Activated CD4-positive, CD25-positive, alpha-beta regulatory T cell treated with anti-CD3 and anti-CD28 coated beads, Interleukin-2, amount 50 U/mL, for 72 hours (primary cell): ENCODE measurements around the gene POU4F1.

ENCODE experiments used
- DNase-seq: peaks from one replicate; pipeline ENCODE4 v3.0.0; 2021

POU4F1 gene

DNA sequence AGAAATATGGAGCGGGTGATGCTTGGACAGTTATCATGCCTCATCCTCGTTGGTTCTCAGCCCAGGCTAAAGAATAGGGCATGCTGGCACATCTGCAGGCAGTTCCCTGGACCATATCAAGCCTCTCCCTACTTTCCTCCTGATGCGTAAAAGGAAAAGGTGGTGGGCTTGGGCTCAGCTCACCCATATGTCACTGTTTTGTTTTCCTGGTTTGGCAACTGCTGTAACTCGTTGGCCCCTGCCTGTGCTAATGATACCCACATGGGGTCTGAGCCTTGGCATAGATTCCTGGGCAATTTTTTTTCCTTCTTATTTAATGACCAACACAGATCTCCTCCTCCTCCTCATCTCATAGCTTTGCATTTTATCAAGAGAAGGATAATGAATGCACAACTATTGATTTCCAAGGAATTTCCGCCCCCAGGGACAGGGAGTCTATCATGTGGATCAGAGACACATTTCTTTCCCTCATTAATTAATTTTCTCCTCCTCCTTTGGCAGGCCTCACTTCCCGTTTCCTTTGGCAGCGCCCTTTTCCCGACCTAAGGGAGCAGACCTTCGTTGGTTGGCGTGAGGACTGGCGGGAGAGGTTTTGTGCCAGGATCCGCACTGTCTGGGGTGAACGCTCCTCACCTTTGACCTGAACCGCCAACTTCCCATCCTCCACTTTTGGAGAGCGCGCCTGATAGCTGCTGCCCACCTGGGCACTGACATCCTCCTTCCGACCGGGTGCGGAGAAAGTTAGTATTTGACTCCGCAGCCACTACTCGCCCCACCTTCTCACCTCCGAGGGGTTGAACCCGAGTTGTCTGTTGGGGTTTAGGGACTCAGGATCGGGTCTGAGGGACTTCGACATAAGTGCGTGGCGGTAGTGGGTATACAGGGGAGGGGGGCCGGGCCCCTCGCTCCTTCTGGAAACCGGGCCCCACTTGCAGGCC is 3.4 kb upstream of the POU4F1 start:
- DNase-seq: no peak

- no peak for DNase-seq
Observed at GRCh38 chr13:78604782-78605611, 1.6 kb upstream of the POU4F1 start.

- no peak for DNase-seq
Observed at GRCh38 chr13:78602561-78603239, 652 bp downstream of the POU4F1 start.

DNA sequence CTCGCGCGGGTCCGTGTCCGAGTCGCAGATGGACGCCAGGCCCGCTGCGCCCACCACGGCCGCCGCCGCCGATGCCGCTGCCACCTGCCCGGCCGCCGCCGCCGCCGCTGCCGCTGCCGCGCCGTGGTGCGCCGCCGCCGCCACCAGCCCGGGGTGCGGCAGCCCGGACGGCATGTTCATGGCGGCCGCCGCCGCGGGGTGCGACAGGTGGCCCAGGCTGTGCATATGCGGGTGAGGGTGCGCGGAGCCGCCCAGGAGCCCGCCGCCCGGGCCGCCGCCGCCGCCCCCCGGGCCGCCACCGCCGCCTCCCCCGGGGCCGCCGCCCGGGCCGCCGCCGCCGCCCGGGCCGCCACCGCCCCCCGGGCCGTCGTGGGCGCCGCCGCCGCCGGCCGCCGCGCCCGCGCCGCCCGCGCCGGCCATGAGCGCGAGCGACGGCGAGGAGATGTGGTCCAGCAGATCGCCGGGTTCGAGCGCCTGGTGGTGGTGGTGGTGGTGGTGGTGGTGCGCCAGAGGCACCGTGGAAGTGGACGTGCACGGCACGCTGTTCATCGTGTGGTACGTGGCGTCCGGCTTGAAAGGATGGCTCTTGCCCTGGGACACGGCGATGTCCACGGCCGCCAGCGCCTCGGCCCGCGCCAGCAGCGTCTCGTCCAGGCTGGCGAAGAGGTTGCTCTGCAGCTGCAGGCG is 1.3 kb downstream of the POU4F1 start:
- DNase-seq: no peak

DNA sequence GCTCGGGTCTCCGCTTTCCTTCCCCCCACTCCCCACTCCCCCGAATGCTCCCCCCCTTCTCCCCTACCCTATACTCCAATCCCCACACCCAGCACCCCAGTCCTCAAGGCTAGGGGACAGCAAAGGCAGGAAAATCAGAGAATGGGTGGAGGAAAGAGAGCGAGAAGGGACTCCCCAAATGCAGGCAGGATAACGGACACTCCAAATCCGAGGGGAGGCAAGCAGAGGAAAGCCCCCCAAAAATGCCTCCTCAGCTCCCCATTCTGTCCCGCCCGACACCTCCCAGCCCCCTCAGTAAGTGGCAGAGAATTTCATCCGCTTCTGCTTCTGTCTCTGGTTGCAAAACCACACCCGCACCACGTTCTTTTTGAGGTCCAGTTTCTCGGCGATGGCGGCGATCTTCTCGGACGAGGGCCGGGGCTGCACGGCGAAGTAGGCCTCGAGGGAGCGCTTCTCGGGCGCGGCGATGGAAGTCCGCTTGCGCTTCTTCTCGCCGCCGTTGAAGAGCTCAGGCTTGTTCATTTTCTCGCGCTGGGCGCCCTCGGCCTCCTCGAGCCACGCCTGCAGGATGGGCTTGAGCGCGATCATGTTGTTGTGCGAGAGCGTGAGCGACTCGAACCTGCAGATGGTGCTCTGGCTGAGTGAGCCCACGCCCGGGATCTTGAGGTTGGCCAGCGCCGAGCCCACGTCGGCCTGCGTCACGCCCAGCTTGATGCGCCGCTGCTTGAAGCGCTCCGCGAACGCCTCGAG is 2.1 kb downstream of the POU4F1 start:
- no peak for DNase-seq

DNA sequence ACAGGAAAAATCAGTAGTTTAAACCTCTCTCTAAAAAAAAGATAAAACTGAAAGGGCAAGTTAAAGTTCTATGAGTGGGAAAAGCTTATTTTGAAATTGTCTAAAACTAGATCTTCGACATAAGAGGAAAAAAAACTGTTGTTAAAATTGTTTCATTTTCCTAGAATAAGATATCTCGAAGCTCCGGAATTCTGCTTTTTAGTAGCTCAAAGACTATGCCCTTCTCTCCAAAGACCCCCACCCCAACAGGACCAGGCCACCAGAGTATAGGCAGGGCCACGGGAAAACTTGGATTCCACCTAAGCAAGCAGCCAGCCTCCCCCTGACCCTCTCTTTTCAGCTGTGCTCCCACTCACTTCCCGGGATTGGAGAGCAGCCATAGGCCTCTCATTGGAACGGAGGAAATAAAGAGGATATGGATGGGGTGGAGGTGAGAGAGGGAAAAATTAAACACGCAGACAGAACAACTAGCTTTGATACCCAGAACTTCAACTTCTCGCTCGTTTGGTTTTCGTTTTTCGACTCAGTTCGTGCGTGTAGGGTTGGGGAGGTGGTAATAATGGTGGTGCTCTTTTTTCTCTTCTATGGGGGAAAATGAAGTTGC is 3.0 kb downstream of the POU4F1 start:
- DNase-seq: no peak

- DNase-seq: no peak
Observed at GRCh38 chr13:78599645-78600279, 3.6 kb downstream of the POU4F1 start.

- no peak for DNase-seq
Observed at GRCh38 chr13:78598966-78599644, 4.2 kb downstream of the POU4F1 start.

- no peak for DNase-seq
Observed at GRCh38 chr13:78598116-78598781, 5.1 kb downstream of the POU4F1 start.

DNA sequence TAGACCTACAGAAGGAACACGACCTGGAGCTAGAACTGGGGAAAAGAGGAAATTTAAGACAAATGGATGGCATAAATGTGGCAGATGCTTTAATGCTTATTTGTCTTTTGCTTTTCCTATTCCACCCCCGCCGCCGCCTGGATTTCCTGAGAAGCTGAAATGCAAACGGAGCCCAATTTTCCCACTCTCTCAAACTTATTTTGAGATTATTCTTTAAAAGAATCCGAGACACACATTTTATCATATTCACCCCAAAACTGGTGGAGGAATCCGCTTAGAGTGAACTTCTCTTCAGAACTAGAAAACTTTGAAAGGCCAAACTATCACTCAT is 5.8 kb downstream of the POU4F1 start:
- DNase-seq: no peak

DNA sequence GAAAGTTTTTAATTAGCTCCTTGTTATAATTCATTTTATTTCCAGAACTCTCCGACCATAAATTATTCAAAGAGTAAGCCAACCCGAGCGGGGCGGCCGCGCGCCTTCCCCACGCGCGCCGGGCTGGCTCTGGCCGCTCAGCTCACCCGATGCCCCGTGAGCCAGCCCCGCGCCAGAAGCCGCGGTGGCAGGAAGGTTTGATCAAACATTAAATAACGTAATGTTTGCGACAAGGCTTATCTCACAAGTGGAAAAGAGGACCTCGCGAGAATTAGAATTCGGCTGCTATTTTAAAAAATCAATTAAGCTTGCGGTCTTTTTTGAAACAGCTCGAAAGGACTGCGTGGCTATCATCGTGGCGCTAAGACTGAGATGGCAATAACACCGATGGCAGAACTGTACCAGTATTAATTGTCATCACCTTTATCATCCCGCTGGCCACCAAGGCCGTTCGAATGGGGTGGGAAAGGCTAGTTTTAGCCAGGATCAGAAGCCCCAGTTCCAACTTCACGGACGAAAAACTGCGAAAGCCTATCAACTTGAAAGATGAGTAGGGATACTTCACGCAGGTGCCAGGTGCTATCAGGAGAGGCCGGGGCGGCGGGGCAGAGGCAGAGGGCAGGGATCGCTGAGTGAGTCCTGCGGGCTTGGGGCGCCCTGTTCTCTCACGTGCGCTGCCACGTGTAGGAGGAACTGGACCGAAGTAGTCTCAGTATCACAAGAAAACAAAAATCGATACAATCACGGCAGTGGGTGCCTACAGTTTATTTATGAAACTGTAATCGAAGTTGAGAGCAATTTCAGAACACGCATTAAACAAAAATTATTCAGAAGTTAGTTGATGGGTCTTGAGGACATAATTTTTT is 6.4 kb downstream of the POU4F1 start:
- no peak for DNase-seq

- no peak for DNase-seq
Observed at GRCh38 chr13:78596399-78596735, 7.0 kb downstream of the POU4F1 start.

- DNase-seq: no peak
Observed at GRCh38 chr13:78595495-78596398, 7.6 kb downstream of the POU4F1 start.

GRCh38 chr13:78594456-78594975 is 8.8 kb downstream of the POU4F1 start:
- no peak for DNase-seq

DNA sequence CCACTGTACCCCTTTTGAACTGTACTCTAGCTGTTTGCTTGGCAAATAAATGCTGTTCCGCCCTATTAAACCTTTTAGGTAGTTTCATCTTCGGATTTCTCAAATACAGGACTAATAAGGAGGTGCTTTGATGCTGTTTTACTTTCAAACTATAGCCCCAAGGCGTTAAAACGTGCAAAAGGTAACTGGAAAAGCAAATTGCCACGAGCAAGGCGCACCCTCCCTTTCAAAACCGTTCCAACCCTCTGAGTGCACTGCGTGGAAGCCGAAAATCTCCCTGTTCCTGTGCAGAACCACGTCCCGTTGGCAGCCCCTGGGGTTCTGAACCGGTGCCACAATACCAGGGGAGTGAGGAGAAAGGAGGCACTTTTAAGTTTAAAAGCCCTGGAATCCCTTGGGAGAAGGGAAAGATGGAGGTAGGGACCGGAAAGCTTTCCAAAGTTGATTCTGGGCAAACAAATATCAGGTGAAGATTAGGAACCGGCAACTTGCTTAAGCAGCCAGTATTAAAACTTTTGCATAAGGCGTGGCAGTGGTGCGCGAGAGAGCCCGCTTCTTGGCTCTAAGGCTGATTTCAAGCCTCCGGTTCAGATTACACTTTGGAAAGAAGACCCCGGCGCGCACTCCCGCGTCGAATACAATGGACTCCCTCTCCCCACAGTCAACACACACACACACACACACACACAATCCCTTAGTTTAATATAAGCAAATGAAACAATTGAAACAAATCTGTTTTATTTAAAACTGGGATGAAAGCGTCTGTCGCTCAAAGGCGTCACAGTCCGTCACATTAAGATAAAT is 9.5 kb downstream of the POU4F1 start:
- no peak for DNase-seq

DNA sequence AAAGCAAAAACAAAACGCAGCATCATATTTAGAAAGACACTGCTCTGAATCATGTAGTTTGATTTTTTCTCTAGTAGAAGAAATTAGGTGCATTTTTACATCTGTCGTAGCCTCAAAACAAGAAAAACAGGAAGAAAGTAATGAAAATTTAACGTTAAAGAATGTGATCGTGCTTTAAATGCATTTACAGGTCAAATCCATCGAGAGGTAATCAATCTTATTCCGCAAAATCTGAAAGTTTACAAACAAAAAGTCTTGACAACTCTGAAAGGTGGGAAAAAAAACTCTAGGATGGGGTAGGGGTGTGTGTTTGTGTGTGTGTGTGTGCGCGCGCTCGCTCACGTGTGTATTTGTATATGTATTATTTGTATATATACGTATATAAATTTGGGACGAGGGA is 10.2 kb downstream of the POU4F1 start:
- no peak for DNase-seq

DNA sequence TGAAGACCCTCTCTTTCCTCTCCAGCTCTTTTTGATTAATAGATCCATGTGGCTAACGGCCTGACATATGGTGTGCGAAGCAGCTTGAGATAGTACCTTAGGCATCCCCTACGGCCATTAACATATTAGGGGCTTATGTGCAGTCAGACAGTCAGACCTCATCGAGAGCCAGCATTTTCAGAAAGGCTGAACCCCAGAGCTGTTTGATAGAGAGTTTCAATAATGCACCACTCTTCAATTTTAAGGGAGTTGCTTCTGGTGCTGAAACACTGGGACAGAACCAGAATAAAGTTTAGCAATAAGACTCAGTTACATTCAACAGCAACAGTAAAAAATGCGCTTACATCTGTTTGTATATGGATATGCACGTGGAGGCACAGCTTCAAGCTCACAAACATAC is 10.8 kb downstream of the POU4F1 start:
- no peak for DNase-seq
